Measurements from ENCODE around the gene ITGA3.

Gene ITGA3

DNA sequence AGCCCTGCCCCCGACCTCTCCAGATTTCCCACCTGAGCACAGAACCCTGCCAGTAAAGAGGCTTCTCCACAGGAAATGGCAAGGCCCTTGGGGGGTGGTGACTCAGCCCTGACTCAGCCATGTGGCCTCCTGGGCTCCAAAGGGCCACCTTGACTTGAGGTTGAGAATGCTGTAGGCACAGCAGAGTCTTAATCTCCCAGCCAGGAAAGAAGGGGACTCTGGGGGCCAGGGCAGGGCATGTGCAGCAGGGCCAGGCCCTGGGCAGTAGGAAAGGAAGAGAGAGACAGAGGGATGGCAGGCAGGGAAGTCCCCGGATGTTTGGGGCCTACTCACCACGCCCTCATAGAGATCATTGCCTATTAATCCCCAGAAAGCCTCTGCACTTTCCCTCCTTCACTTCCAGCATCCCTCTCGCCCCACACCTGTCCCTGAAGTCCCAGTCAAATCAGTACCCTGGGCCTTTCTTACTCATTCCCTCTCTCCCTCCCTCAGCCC, 4.8 kb upstream of the ITGA3 start:
- Histone ChIP-seq H3K36me3 (ENCODE audit: control insufficient read depth in 1 of 2, insufficient read depth in 2 of 2, low read length in 2 of 2) (no peaks in the 10 kb centered on the region), H3K27ac (ENCODE audit: low read depth, low read length) (no peak overlapping the region), H3K27me3 (ENCODE audit: control insufficient read depth in 1 of 2, insufficient read depth in 2 of 2, low read length in 2 of 2) (no peaks in the 10 kb centered on the region), H3K4me3 (ENCODE audit: low read depth in 1 of 2, low read length in 2 of 2) (no peak overlapping the region), H3K9ac (ENCODE audit: low read depth in 1 of 2, low read length in 2 of 2) (no peak overlapping the region), H3K4me1 (ENCODE audit: control insufficient read depth in 1 of 2, insufficient read depth in 2 of 2, low read length in 2 of 2) (peaks cover 15 to 21% of the 10 kb centered on the region in 2 donors), H3K9me3 (ENCODE audit: control insufficient read depth in 1 of 2, low read length in 2 of 2) (no peaks in the 10 kb centered on the region)

DNA sequence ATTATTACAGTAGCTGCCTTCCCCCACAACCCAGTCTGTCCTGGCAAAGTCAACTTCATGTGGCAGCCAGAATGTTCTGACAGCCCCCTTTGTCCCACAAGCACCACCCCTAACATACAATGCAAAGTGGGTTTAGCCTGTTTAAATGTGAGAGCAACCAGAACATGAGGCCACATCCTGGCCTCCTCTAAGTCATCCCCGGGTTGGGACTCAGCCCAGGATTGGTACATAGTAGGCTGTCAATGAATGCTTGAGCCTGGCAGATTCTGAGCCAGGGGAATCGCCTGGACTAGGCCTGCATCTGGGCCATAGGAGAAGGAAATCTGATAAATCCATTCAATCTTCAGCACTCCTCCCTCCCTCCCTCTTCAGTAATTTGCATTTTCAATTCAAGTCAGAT, 4.3 kb upstream of the ITGA3 start:
- Histone ChIP-seq H3K27ac (ENCODE audit: low read depth, low read length) (no peak overlapping the region), H3K9me3 (ENCODE audit: control insufficient read depth in 1 of 2, low read length in 2 of 2) (no peaks in the 10 kb centered on the region), H3K4me1 (ENCODE audit: control insufficient read depth in 1 of 2, insufficient read depth in 2 of 2, low read length in 2 of 2) (peaks cover 15 to 21% of the 10 kb centered on the region in 2 donors), H3K9ac (ENCODE audit: low read depth in 1 of 2, low read length in 2 of 2) (no peak overlapping the region), H3K4me3 (ENCODE audit: low read depth in 1 of 2, low read length in 2 of 2) (no peak overlapping the region), H3K27me3 (ENCODE audit: control insufficient read depth in 1 of 2, insufficient read depth in 2 of 2, low read length in 2 of 2) (no peaks in the 10 kb centered on the region), H3K36me3 (ENCODE audit: control insufficient read depth in 1 of 2, insufficient read depth in 2 of 2, low read length in 2 of 2) (no peaks in the 10 kb centered on the region)

DNA sequence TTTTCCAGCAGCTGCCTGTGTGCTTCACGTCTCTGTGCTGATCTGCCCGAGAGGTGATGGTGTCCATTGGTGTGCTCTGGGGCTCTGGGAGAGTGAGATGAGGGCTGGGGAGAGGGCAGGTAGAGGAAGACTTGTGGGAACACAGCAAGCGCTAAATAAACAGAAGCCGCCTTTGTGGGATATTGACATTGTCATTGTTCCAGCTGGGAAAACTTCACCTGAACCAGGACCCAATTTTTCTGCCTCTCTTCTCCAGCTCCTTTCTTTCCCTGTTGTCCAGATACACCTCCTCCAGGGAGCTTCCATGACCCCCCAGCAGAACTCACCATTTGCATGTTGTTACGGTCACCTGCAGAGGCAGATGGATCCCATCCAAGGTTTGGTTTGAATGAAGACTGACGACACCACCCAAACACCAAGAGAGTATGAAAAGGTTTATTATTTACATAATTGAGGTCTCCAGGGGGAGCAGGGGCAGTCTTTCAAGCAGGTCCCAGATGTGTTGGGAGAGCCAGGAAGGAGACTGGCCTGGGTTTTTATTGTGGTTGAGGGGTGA, 3.6 kb upstream of the ITGA3 start:
- Histone ChIP-seq H3K4me1 (ENCODE audit: control insufficient read depth in 1 of 2, insufficient read depth in 2 of 2, low read length in 2 of 2) (peaks cover 17 to 26% of the 10 kb centered on the region in 2 donors), H3K9me3 (ENCODE audit: control insufficient read depth in 1 of 2, low read length in 2 of 2) (no peaks in the 10 kb centered on the region), H3K36me3 (ENCODE audit: control insufficient read depth in 1 of 2, insufficient read depth in 2 of 2, low read length in 2 of 2) (no peaks in the 10 kb centered on the region), H3K4me3 (ENCODE audit: low read depth in 1 of 2, low read length in 2 of 2) (no peak overlapping the region), H3K27me3 (ENCODE audit: control insufficient read depth in 1 of 2, insufficient read depth in 2 of 2, low read length in 2 of 2) (no peaks in the 10 kb centered on the region), H3K27ac (ENCODE audit: low read depth, low read length) (no peak overlapping the region), H3K9ac (ENCODE audit: low read depth in 1 of 2, low read length in 2 of 2) (no peak overlapping the region)

DNA sequence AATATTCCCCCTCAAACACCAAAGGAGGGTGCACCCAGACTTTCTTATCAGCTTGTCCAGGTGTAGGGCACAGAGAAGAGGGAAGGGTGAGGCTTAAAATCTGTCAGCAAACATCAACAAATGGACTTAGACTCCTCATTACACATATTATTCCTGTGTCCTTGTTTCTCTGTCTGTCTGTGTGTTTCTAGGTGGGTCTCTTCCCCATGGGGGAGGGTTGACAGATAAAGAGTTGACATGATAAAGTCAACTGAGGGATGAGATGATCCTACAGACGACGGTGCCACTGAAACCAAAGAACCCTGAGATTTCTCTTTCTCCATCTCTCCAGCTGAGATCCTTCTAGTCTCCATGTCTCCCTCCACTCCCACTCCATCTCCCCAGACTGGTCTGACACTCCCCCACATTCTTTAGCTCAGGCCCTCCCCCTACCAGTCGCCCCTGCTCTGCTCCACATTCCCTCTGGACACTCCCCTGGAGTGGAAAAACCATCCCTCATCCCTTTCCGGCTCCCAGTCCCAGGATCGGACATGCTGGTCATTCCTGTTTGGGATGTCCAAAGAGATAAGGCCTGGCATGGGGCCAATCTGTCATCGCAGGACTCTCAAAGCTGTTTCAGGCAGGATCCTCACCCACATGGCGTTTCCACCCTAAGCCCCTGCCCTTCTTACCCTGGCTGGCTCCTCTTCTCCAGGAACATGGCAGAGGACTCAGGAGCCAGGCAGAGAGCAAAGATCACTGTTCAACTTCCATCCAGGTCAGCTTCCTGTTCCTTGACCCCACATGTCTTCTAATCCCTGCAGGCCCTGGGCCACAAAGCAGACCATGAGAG, 2.9 kb upstream of the ITGA3 start:
- Histone ChIP-seq H3K4me1 (ENCODE audit: control insufficient read depth in 1 of 2, insufficient read depth in 2 of 2, low read length in 2 of 2) (peaks cover 24 to 33% of the 10 kb centered on the region in 2 donors), H3K4me3 (ENCODE audit: low read depth in 1 of 2, low read length in 2 of 2) (no peak overlapping the region), H3K9ac (ENCODE audit: low read depth in 1 of 2, low read length in 2 of 2) (no peak overlapping the region), H3K27ac (ENCODE audit: low read depth, low read length) (no peak overlapping the region), H3K36me3 (ENCODE audit: control insufficient read depth in 1 of 2, insufficient read depth in 2 of 2, low read length in 2 of 2) (no peaks in the 10 kb centered on the region), H3K9me3 (ENCODE audit: control insufficient read depth in 1 of 2, low read length in 2 of 2) (no peaks in the 10 kb centered on the region), H3K27me3 (ENCODE audit: control insufficient read depth in 1 of 2, insufficient read depth in 2 of 2, low read length in 2 of 2) (no peaks in the 10 kb centered on the region)

DNA sequence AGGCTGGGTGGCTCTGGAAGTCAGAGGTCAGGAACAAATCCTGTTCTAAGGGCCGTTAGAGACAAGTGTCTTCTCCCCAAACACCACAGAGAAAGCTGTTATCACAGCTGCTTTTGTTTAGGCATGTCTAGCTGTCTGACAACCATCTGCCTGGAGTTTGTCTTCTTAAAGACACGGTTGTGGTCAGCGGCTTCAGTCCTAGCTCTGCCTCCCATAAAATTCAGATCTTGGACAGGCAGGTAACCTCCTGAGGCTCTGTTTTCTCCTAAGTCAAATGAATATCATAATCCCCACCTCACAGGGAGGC, 2.3 kb upstream of the ITGA3 start:
- no peaks in the 10 kb centered on the region for H3K27me3 ChIP-seq (ENCODE audit: control insufficient read depth in 1 of 2, insufficient read depth in 2 of 2, low read length in 2 of 2)
- H3K4me1 ChIP-seq (ENCODE audit: control insufficient read depth in 1 of 2, insufficient read depth in 2 of 2, low read length in 2 of 2): peaks cover 30 to 39% of the 10 kb centered on the region in 2 donors

DNA sequence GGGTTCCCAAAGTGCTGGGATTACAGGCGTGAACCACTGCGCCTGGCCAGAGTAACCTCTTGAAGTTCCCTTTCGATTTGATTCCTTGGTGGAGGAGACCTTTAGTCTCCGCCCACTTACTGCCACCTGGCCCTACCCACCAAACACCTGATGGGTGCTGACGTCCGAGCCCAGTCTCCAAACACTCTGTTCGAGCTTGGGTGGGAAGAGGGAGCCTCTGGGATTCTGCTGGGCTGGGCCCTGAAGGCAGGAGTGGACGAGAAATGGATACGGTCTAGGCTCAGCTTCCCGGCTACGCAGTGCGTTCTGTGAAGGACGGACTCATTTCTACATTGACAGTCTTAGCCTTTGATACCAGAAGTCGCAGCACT, 870 bp upstream of the ITGA3 start:
- Histone ChIP-seq H3K9ac (ENCODE audit: low read depth in 1 of 2, low read length in 2 of 2) (peak overlapping the region; percentile 75 to 87), H3K9me3 (ENCODE audit: control insufficient read depth in 1 of 2, low read length in 2 of 2) (no peaks in the 10 kb centered on the region), H3K36me3 (ENCODE audit: control insufficient read depth in 1 of 2, insufficient read depth in 2 of 2, low read length in 2 of 2) (no peaks in the 10 kb centered on the region), H3K4me3 (ENCODE audit: low read depth in 1 of 2, low read length in 2 of 2) (peak overlapping the region; percentile 81 to 86), H3K27ac (ENCODE audit: low read depth, low read length) (peak overlapping the region; percentile 90), H3K27me3 (ENCODE audit: control insufficient read depth in 1 of 2, insufficient read depth in 2 of 2, low read length in 2 of 2) (no peaks in the 10 kb centered on the region), H3K4me1 (ENCODE audit: control insufficient read depth in 1 of 2, insufficient read depth in 2 of 2, low read length in 2 of 2) (peaks cover 44 to 53% of the 10 kb centered on the region in 2 donors)

More for the DNA sequence above, 2.3 kb upstream of the ITGA3 start:
- H3K9ac ChIP-seq (ENCODE audit: low read depth in 1 of 2, low read length in 2 of 2): no peak overlapping the region
- H3K36me3 ChIP-seq (ENCODE audit: control insufficient read depth in 1 of 2, insufficient read depth in 2 of 2, low read length in 2 of 2): no peaks in the 10 kb centered on the region
- H3K4me3 ChIP-seq (ENCODE audit: low read depth in 1 of 2, low read length in 2 of 2): no peak overlapping the region
- no peaks in the 10 kb centered on the region for H3K9me3 ChIP-seq (ENCODE audit: control insufficient read depth in 1 of 2, low read length in 2 of 2)
- no peak overlapping the region for H3K27ac ChIP-seq (ENCODE audit: low read depth, low read length)

DNA sequence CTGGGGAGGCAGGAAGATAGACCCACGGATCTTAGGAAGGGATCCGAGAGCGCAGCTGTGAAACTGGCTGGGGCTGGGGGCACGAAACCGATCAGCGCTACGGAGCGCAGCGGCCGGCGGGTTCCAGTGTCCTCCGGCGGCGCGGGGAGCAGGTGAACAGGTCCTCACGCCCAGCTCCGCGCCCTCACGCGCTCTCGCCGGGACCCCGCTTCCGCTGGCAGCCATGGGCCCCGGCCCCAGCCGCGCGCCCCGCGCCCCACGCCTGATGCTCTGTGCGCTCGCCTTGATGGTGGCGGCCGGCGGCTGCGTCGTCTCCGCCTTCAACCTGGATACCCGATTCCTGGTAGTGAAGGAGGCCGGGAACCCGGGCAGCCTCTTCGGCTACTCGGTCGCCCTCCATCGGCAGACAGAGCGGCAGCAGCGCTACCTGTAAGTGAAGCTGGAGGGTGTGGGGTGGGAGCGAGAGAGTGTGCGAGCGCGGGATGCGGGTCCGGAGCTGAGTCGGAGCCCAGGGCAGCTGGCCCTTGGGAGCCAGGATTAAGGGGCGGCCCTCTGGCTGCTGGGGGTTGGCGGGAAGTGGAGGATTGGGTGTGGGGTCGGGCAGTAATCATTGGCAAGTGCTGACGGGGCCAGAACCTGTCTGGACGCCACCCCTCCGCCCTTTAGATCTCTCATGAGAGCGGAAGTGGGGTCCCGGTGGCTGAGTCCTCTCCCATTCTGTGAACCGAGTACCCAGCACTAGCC, 479 bp downstream of the ITGA3 start:
- H3K27ac ChIP-seq (ENCODE audit: low read depth, low read length): peak overlapping the region; percentile 90
- peak overlapping the region; percentile 75 to 87 for H3K9ac ChIP-seq (ENCODE audit: low read depth in 1 of 2, low read length in 2 of 2)
- no peaks in the 10 kb centered on the region for H3K27me3 ChIP-seq (ENCODE audit: control insufficient read depth in 1 of 2, insufficient read depth in 2 of 2, low read length in 2 of 2)
- peaks cover 53 to 56% of the 10 kb centered on the region in 2 donors for H3K4me1 ChIP-seq (ENCODE audit: control insufficient read depth in 1 of 2, insufficient read depth in 2 of 2, low read length in 2 of 2)
- peak overlapping the region; percentile 81 to 86 for H3K4me3 ChIP-seq (ENCODE audit: low read depth in 1 of 2, low read length in 2 of 2)
- H3K9me3 ChIP-seq (ENCODE audit: control insufficient read depth in 1 of 2, low read length in 2 of 2): no peaks in the 10 kb centered on the region
- H3K36me3 ChIP-seq (ENCODE audit: control insufficient read depth in 1 of 2, insufficient read depth in 2 of 2, low read length in 2 of 2): no peaks in the 10 kb centered on the region

DNA sequence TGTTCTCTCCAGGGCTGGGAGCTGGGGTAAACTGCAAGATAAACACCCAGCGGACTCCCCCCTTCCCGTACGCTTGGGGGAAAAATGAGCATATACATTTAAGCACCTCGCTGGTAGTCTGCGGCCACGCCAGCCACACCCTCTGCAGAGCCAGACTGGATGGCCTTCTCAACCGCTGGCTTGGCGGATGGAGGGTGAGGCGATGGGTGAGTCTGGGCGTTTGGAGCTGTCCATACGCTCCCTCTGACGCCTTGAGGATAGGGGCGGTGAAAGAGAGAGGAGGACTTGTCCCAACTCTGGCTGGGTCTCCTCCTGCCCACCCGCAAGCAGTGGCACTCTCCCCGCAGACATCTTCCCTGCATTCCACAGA, 1.0 kb downstream of the ITGA3 start:
- peak overlapping the region; percentile 90 for H3K27ac ChIP-seq (ENCODE audit: low read depth, low read length)
- peak overlapping the region; percentile 81 to 86 for H3K4me3 ChIP-seq (ENCODE audit: low read depth in 1 of 2, low read length in 2 of 2)
- no peaks in the 10 kb centered on the region for H3K9me3 ChIP-seq (ENCODE audit: control insufficient read depth in 1 of 2, low read length in 2 of 2)
- H3K9ac ChIP-seq (ENCODE audit: low read depth in 1 of 2, low read length in 2 of 2): peak overlapping the region; percentile 75 to 87
- no peaks in the 10 kb centered on the region for H3K36me3 ChIP-seq (ENCODE audit: control insufficient read depth in 1 of 2, insufficient read depth in 2 of 2, low read length in 2 of 2)
- peaks cover 55 to 57% of the 10 kb centered on the region in 2 donors for H3K4me1 ChIP-seq (ENCODE audit: control insufficient read depth in 1 of 2, insufficient read depth in 2 of 2, low read length in 2 of 2)
- H3K27me3 ChIP-seq (ENCODE audit: control insufficient read depth in 1 of 2, insufficient read depth in 2 of 2, low read length in 2 of 2): no peaks in the 10 kb centered on the region

DNA sequence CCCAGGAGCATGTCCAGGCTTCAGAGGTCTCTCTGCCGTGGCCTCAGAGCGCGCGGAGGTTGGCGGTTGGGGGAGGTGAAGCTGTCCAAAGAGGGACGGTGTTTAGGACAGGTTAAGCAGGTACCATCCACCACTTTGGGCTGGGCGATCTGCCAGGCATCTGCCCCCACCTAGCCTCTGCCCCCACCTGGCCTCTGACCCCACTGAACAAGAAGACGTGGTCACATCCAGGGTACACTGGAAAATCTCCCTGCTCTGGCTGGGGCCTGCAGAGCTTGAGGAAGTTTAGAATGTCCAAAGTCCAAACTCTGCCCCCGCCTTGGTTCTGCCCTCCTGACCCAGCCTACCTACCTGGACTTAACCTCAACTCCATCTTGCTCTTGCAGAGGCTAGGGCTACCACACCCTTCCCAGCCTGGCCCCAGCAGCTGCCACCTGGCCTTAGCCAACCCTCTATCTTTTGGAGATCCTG, 1.6 kb downstream of the ITGA3 start:
- peaks cover 61 to 64% of the 10 kb centered on the region in 2 donors for H3K4me1 ChIP-seq (ENCODE audit: control insufficient read depth in 1 of 2, insufficient read depth in 2 of 2, low read length in 2 of 2)
- peak overlapping the region; percentile 90 for H3K27ac ChIP-seq (ENCODE audit: low read depth, low read length)
- H3K9me3 ChIP-seq (ENCODE audit: control insufficient read depth in 1 of 2, low read length in 2 of 2): no peaks in the 10 kb centered on the region
- H3K9ac ChIP-seq (ENCODE audit: low read depth in 1 of 2, low read length in 2 of 2): peak overlapping the region; percentile 75 to 87
- no peaks in the 10 kb centered on the region for H3K27me3 ChIP-seq (ENCODE audit: control insufficient read depth in 1 of 2, insufficient read depth in 2 of 2, low read length in 2 of 2)
- H3K4me3 ChIP-seq (ENCODE audit: low read depth in 1 of 2, low read length in 2 of 2): peak overlapping the region; percentile 81 to 86
- no peaks in the 10 kb centered on the region for H3K36me3 ChIP-seq (ENCODE audit: control insufficient read depth in 1 of 2, insufficient read depth in 2 of 2, low read length in 2 of 2)
